Measurements from ENCODE around the gene CDC37.

Gene CDC37

GRCh38 chr19:10395436-10395835 lies 7.9 kb downstream of the CDC37 start:
- no peak overlapping the region for H3K4me3 ChIP-seq (ENCODE audit: low read depth, low read length)
- no peak for DNase-seq
- in situ Hi-C loops (cut with HindIII; ENCODE audit: low pct_ligation_motif_present, low sequenced_read_pairs) = no loop called here
- no peak overlapping the region for H3K27ac ChIP-seq
- no peak for TF ChIP-seq CTCF (IDR thresholded peaks at IDR 0.05; ENCODE audit: low read depth, low read length, missing control alignments)
- no peaks in the 10 kb centered on the region for H3K27me3 ChIP-seq (replicated peaks)
- peaks cover 69% of the 10 kb centered on the region for H3K36me3 ChIP-seq (replicated peaks)

GRCh38 chr19:10395003-10395402 lies 8.3 kb downstream of the CDC37 start:
- H3K36me3 ChIP-seq (replicated peaks) = peaks cover 73% of the 10 kb centered on the region

GRCh38 chr19:10393137-10393536 lies 10.2 kb downstream of the CDC37 start:
- H3K36me3 ChIP-seq (replicated peaks) = peaks cover 71% of the 10 kb centered on the region
- in situ Hi-C loops (cut with HindIII; ENCODE audit: low pct_ligation_motif_present, low sequenced_read_pairs) = no loop called here

More at GRCh38 chr19:10395003-10395402, 8.3 kb downstream of the CDC37 start:
- no peak overlapping the region for H3K27ac ChIP-seq
- H3K4me3 ChIP-seq (ENCODE audit: low read depth, low read length) = no peak overlapping the region
- no peak for TF ChIP-seq CTCF (IDR thresholded peaks at IDR 0.05; ENCODE audit: low read depth, low read length, missing control alignments)
- no peaks in the 10 kb centered on the region for H3K27me3 ChIP-seq (replicated peaks)
- in situ Hi-C loops (cut with HindIII; ENCODE audit: low pct_ligation_motif_present, low sequenced_read_pairs) = no loop called here
- no peak for DNase-seq

GRCh38 chr19:10392120-10392519 lies 11.2 kb downstream of the CDC37 start:
- TF ChIP-seq CTCF (IDR thresholded peaks at IDR 0.05; ENCODE audit: low read depth, low read length, missing control alignments) = no peak
- H3K36me3 ChIP-seq (replicated peaks) = peaks cover 66% of the 10 kb centered on the region
- no peak for DNase-seq
- no peaks in the 10 kb centered on the region for H3K27me3 ChIP-seq (replicated peaks)
- H3K4me3 ChIP-seq (ENCODE audit: low read depth, low read length) = no peak overlapping the region
- in situ Hi-C loops (cut with HindIII; ENCODE audit: low pct_ligation_motif_present, low sequenced_read_pairs) = no loop called here
- no peak overlapping the region for H3K27ac ChIP-seq

More at GRCh38 chr19:10393137-10393536, 10.2 kb downstream of the CDC37 start:
- DNase-seq = no peak
- Histone ChIP-seq H3K4me3 (ENCODE audit: low read depth, low read length) (no peak overlapping the region), H3K27me3 (replicated peaks) (no peaks in the 10 kb centered on the region), H3K27ac (no peak overlapping the region)
- TF ChIP-seq CTCF (IDR thresholded peaks at IDR 0.05; ENCODE audit: low read depth, low read length, missing control alignments) = no peak

- Histone ChIP-seq H3K4me3 (ENCODE audit: low read depth, low read length) (no peak overlapping the region), H3K27me3 (replicated peaks) (no peaks in the 10 kb centered on the region), H3K36me3 (replicated peaks) (peaks cover 61% of the 10 kb centered on the region), H3K27ac (no peak overlapping the region)
- DNase-seq = peak; percentile 62
- peak; percentile 97 for TF ChIP-seq CTCF (IDR thresholded peaks at IDR 0.05; ENCODE audit: low read depth, low read length, missing control alignments)
- in situ Hi-C loops (cut with HindIII; ENCODE audit: low pct_ligation_motif_present, low sequenced_read_pairs) = no loop called here
These were observed 12.6 kb downstream of the CDC37 start for GRCh38 chr19:10390652-10391286.

GRCh38 chr19:10389863-10390262 lies 13.5 kb downstream of the CDC37 start:
- Histone ChIP-seq H3K4me3 (ENCODE audit: low read depth, low read length) (no peak overlapping the region), H3K27ac (no peak overlapping the region), H3K36me3 (replicated peaks) (peaks cover 55% of the 10 kb centered on the region), H3K27me3 (replicated peaks) (no peaks in the 10 kb centered on the region)
- peak; percentile 54 for TF ChIP-seq CTCF (IDR thresholded peaks at IDR 0.05; ENCODE audit: low read depth, low read length, missing control alignments)
- in situ Hi-C loops (cut with HindIII; ENCODE audit: low pct_ligation_motif_present, low sequenced_read_pairs) = no loop called here
- no peak for DNase-seq
